ENCODE results near the gene AIP. TPM values are rescaled to one million over a fixed set of nuclear protein-coding genes. Genes with fewer than 3 reads are reported as not detected.

The AIP gene
- total RNA-seq, 4 donors from 2014 or later, result 88.2 to 117 (median 96.0) TPM

DNA sequence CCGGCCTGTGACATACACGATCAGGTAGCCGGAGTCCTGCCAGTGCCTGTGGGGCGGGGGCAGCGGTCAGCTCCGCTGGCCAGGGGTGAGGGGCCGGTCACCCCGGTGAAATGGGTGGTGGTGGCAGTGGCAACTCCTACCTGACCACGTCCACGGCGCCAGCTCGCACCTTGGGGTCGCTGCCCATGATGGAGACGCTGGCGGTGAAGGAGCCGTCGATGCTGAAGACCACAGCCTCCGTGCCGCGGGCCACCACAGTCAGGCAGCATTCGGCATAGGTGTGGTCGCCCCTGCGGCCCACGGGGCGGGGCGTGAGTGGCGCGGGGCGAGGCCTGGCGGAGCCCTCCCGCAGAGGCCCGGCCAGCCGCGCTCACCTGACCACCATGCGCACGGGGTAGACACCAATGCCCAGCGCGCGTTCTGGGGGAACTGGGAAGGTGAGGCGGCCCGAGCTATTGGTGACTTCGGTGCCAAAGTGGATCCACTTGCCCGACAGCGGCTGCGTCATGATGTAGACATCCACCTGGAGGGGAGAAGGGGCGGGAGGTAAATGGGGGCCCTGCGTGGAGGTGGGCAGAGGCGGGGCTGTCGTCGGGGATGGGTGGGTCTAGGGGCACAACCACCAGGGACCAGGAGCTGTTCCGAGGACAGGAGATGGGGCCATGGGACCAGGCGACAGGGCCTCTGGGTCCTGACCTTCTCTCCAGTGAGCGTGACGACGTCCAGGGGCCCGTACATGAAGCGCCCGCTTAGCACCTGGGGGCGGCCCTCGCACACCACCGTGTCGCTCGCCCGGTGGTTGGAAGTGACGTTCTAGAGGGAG is 10.9 kb downstream of the AIP start:
- Histone ChIP-seq H3K27ac (peak overlapping the region in 1 of 4 donors; percentile 83), H3K27me3 (no peaks in the 10 kb centered on the region), H3K4me1 (peaks cover 0 to 8% (median 0%) of the 10 kb centered on the region in 4 donors), H3K9me3 (no peaks in the 10 kb centered on the region), H3K36me3 (peaks cover 0 to 99% (median 20%) of the 10 kb centered on the region in 3 donors), H3K4me3 (no peak overlapping the region)
- TF ChIP-seq, protein P1, sequence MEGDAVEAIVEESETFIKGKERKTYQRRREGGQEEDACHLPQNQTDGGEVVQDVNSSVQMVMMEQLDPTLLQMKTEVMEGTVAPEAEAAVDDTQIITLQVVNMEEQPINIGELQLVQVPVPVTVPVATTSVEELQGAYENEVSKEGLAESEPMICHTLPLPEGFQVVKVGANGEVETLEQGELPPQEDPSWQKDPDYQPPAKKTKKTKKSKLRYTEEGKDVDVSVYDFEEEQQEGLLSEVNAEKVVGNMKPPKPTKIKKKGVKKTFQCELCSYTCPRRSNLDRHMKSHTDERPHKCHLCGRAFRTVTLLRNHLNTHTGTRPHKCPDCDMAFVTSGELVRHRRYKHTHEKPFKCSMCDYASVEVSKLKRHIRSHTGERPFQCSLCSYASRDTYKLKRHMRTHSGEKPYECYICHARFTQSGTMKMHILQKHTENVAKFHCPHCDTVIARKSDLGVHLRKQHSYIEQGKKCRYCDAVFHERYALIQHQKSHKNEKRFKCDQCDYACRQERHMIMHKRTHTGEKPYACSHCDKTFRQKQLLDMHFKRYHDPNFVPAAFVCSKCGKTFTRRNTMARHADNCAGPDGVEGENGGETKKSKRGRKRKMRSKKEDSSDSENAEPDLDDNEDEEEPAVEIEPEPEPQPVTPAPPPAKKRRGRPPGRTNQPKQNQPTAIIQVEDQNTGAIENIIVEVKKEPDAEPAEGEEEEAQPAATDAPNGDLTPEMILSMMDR (IDR thresholded peaks at IDR 0.05), result no peak
- TF ChIP-seq POLR2A (IDR thresholded peaks at IDR 0.05) (no peak), EP300 (IDR thresholded peaks at IDR 0.05) (no peak)
- WGBS, 2 donors, result 93% methylated on average over 61 to 65 of the region's 65 CpGs
- no peak for DNase-seq (ENCODE audit: low spot score in 2 of 2)

DNA sequence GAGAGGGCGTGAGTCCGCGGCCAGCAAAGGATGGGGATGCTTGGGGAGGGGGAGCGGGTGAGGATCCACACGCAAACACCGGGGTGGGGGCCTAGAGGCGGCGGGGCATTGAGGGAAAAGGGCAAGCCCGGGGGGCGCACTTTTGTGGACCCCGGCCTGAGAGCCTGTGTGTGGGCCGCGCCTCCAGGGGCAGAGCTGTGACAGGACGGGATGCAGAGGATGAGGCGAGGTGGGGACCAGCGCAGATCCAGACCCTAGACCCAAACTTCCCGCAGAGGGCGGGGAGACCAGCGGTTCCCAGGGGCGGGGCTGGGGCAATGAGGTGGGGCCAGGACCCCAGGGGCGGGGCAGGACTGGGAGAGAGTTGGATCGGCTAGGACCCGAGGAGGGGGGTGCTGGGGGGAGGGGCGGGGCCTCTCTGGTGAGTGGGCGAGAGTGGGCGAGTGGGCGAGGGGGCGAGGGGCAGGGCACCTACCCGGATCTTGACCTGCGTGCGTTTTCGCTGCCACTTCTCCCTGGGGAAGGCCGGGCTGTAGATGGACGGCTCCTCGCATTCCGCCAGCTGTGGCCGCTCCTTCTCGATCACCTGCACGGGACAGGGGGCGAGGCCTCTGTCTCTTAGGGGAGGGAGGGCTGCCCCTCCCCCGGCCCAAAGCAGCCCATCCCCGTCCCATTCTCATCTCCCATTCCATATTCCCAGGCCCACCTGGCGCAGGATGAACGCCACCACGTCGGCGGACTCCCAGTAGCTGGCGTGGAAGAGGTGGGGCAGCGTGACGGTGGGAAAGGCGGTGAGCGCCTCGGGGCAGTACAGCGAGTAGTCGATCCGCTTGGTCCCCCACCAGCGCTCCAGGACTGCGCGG is 11.8 kb downstream of the AIP start:
- H3K4me1 ChIP-seq, result peaks cover 0 to 8% (median 0%) of the 10 kb centered on the region in 4 donors
- no peaks in the 10 kb centered on the region for H3K27me3 ChIP-seq
- TF ChIP-seq POLR2A (IDR thresholded peaks at IDR 0.05) (no peak), EP300 (IDR thresholded peaks at IDR 0.05) (no peak)
- TF ChIP-seq, protein P1 (IDR thresholded peaks at IDR 0.05), result no peak
- H3K9me3 ChIP-seq, result no peaks in the 10 kb centered on the region
- H3K27ac ChIP-seq, result peak overlapping the region in 1 of 4 donors; percentile 43
- whole genome bisulfite sequencing, 2 donors, result 89 to 93% methylated on average over 55 to 59 of the region's 59 CpGs
- H3K36me3 ChIP-seq, result peaks cover 0 to 97% (median 20%) of the 10 kb centered on the region in 3 donors
- DNase-seq (ENCODE audit: low spot score in 2 of 2), result no peak
- no peak overlapping the region for H3K4me3 ChIP-seq

DNA sequence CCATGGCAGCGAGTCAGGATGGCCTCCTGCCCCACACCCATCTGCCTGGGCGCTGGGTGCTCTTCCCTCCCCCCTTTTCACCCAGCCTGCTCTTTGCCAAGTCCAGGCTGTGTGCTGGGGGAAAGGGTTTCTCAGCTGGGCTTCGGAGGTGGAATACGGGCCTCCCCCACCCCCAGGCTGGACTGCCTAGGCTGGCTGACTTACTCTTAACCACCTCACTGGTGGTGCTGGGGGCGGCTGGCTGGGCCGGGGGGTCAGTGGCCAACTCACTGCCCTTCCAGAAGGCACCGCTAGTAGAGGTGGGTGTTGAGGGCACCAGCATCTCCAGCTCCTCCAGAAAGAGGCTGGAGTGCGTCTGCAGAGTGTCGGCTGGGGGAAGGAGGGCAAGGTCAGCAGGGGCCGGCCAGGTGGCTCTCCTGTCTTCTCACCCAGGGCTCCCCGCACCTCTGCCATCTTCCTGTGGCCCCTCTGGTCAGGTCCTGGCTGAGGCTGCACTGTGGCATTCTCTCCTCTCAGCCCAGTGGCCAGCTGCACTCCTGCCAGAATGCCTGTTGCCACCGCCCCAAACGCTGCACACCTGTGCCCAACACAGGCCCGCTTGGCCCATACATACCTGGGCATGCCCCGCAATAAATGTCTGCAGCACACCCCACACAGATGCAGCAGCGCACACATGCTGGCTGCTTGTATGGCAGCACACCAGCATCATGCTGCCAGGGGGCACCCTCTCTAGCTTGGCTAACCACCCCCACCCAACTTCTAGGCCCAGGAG is 12.6 kb downstream of the AIP start:
- DNase-seq (ENCODE audit: low spot score in 2 of 2), result no peak
- 91 to 95% methylated on average over 8 to 13 of the region's 16 CpGs for WGBS, 2 donors
- Histone ChIP-seq H3K27me3 (no peaks in the 10 kb centered on the region), H3K36me3 (peaks cover 0 to 97% (median 20%) of the 10 kb centered on the region in 3 donors), H3K4me3 (no peak overlapping the region), H3K4me1 (peaks cover 0 to 8% (median 0%) of the 10 kb centered on the region in 4 donors), H3K27ac (peak overlapping the region in 1 of 4 donors; percentile 43), H3K9me3 (no peaks in the 10 kb centered on the region)
- TF ChIP-seq, protein P1 (IDR thresholded peaks at IDR 0.05), result no peak

DNA sequence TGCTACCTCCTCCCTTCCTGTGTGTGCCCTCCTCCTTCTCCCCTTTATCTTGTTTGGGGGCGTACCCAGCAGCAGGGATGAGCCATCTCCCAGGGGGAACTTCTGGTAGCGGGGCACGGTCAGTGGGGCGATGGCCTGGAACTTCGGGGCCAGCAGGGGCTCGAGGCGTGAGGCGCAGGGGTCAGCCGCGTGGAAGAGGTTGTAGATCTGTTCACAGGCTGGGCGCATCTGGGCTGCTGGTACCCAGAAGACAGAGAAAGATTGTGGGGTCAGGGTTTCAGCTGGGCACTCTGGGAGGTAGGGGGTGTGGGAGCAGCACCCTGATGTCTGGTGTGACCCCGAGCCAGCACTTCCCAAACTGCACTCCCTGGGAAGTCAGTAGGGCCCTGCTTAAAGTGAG is 13.3 kb downstream of the AIP start:
- TF ChIP-seq EP300 (IDR thresholded peaks at IDR 0.05) (no peak), POLR2A (IDR thresholded peaks at IDR 0.05) (no peak)
- TF ChIP-seq, protein P1 (IDR thresholded peaks at IDR 0.05), result no peak
- peaks cover 0 to 94% (median 20%) of the 10 kb centered on the region in 3 donors for H3K36me3 ChIP-seq
- no peak for DNase-seq (ENCODE audit: low spot score in 2 of 2)
- WGBS, 2 donors, result 88 to 91% methylated on average over 12 of the region's 12 CpGs
- no peak overlapping the region for H3K4me3 ChIP-seq
- H3K9me3 ChIP-seq, result no peaks in the 10 kb centered on the region
- no peaks in the 10 kb centered on the region for H3K27me3 ChIP-seq
- H3K27ac ChIP-seq, result no peak overlapping the region
- peaks cover 0 to 6% (median 0%) of the 10 kb centered on the region in 4 donors for H3K4me1 ChIP-seq
